Mesothelial cell of epicardium (in vitro differentiated cells): ENCODE data around the gene ATXN7L2. TPM values are rescaled to one million over a fixed set of nuclear protein-coding genes. Genes with fewer than 3 reads are reported as not detected.
A peak's percentile ranks its signal among the peaks of the same experiment; 100 is the strongest.

Experiments
- DNase-seq, 2 experiments: peaks; one replicate each; pipeline ENCODE4 v3.0.0; 2021; ENCODE audit warnings: low spot score in 2 of 2; ENCODE audit not compliant: unreplicated experiment in 2 of 2
- H3K27ac Mint-ChIP-seq: 2 replicates; pipeline ENCODE4 v1.8.0; 2021; ENCODE audit warnings: mixed read lengths
- H3K27me3 Mint-ChIP-seq: 2 replicates; pipeline ENCODE4 v1.8.0; 2021; ENCODE audit warnings: low read depth, mixed read lengths
- H3K36me3 Mint-ChIP-seq: 2 replicates; pipeline ENCODE4 v1.8.0; 2021; ENCODE audit warnings: mixed read lengths
- H3K4me1 Mint-ChIP-seq: 2 replicates; pipeline ENCODE4 v1.8.0; 2021; ENCODE audit warnings: mixed read lengths
- H3K4me3 Mint-ChIP-seq: 2 replicates; pipeline ENCODE4 v1.8.0; 2021; ENCODE audit warnings: mild to moderate bottlenecking, moderate library complexity, mixed read lengths
- H3K9me3 Mint-ChIP-seq: 2 replicates; pipeline ENCODE4 v1.8.0; 2021; ENCODE audit warnings: mixed read lengths
- total RNA-seq: library from RNA; stranded (reverse); gene quantifications from 3 replicates; pipeline ENCODE4 v1.2.1, GENCODE V29; 2021
- TF ChIP-seq, protein P1 (sequence below): fragments of 200-600 bp; sonication (generic); IDR thresholded peaks from one replicate; pipeline ENCODE4 v1.5.0; 2021; ENCODE audit warnings: antibody characterized with exemption; ENCODE audit not compliant: unreplicated experiment

Gene ATXN7L2
- total RNA-seq, 1 donor from 2014 or later = 13.8 TPM

DNA sequence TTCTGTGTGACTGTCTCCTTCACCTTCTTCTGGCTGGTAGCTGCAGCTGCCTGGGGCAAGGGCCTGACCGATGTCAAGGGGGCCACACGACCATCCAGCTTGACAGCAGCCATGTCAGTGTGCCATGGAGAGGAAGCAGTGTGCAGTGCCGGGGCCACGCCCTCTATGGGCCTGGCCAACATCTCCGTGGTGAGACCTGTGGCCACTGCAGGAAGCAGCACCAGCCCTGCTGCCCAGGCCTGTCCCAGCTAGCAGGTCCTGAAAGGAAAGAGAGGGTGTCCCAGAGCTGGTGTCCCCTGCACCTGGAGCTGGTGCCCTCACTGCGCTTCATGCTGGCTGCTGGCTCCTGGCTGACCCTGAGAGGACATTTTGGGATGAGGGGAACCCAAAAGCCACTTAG, 5.9 kb upstream of the ATXN7L2 start:
- H3K36me3 Mint-ChIP-seq = no peaks in the 10 kb centered on the region
- peaks cover 1% of the 10 kb centered on the region for H3K4me1 Mint-ChIP-seq
- no peak overlapping the region for H3K27ac Mint-ChIP-seq
- no peaks in the 10 kb centered on the region for H3K9me3 Mint-ChIP-seq
- no peak for DNase-seq
- TF ChIP-seq, protein P1, sequence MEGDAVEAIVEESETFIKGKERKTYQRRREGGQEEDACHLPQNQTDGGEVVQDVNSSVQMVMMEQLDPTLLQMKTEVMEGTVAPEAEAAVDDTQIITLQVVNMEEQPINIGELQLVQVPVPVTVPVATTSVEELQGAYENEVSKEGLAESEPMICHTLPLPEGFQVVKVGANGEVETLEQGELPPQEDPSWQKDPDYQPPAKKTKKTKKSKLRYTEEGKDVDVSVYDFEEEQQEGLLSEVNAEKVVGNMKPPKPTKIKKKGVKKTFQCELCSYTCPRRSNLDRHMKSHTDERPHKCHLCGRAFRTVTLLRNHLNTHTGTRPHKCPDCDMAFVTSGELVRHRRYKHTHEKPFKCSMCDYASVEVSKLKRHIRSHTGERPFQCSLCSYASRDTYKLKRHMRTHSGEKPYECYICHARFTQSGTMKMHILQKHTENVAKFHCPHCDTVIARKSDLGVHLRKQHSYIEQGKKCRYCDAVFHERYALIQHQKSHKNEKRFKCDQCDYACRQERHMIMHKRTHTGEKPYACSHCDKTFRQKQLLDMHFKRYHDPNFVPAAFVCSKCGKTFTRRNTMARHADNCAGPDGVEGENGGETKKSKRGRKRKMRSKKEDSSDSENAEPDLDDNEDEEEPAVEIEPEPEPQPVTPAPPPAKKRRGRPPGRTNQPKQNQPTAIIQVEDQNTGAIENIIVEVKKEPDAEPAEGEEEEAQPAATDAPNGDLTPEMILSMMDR = no peak
- peaks cover 90% of the 10 kb centered on the region for H3K27me3 Mint-ChIP-seq
- no peak overlapping the region for H3K4me3 Mint-ChIP-seq

DNA sequence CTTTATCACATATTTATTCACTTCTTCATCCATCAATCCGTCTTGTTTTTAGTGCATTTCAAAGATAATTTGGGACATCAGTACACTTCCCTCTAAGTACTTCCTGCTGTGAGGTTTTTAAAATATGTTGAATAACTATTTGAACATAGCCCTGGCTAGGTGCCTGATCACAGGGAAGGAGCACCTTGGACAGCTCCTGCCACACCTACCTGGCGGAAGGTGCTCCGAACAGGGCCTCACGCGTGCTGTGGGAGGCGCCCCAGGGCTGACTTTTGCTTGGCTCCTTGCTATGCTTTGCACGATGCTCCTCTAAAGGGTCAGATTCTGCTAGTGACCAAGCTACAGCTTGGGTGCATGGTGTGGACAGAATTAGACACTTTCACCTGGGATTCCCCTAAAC, 4.9 kb upstream of the ATXN7L2 start:
- Mint-ChIP-seq H3K27ac (no peak overlapping the region), H3K9me3 (no peaks in the 10 kb centered on the region), H3K27me3 (peaks cover 80% of the 10 kb centered on the region), H3K4me1 (peaks cover 8% of the 10 kb centered on the region), H3K36me3 (no peaks in the 10 kb centered on the region), H3K4me3 (no peak overlapping the region)
- peak in 1 of 2 experiments; percentile 60 for DNase-seq
- TF ChIP-seq, protein P1 = no peak

GRCh38 chr1:109479311-109479710, 4.4 kb upstream of the ATXN7L2 start:
- TF ChIP-seq, protein P1 = no peak
- Mint-ChIP-seq H3K27me3 (peaks cover 75% of the 10 kb centered on the region), H3K4me1 (peaks cover 11% of the 10 kb centered on the region), H3K4me3 (no peak overlapping the region), H3K27ac (no peak overlapping the region), H3K9me3 (no peaks in the 10 kb centered on the region), H3K36me3 (no peaks in the 10 kb centered on the region)
- no peak for DNase-seq

DNA sequence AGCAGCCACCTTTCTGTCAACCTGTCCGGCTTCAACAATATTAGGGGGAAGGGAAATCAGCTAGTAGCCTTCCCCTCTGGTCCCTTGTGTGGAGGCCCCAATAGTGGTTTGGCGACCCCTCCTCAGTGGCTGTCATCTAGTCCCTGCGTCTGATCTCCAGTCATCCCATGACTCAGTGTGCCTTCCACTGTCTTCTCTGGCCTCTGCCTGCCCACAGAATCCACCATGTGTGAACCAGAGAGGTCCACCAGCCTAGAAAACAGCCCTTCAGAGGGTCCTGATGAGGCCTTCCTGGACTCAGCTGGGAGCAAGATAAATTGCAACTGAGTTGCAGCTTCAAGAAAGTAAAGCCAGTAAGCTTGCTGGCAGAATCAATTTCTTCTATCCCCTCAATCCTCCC, 3.8 kb upstream of the ATXN7L2 start:
- TF ChIP-seq, protein P1 = no peak
- no peak for DNase-seq
- Mint-ChIP-seq H3K27me3 (peaks cover 69% of the 10 kb centered on the region), H3K27ac (no peak overlapping the region), H3K9me3 (no peaks in the 10 kb centered on the region), H3K36me3 (no peaks in the 10 kb centered on the region), H3K4me3 (no peak overlapping the region), H3K4me1 (peaks cover 17% of the 10 kb centered on the region)

- Mint-ChIP-seq H3K27me3 (peaks cover 52% of the 10 kb centered on the region), H3K4me1 (peaks cover 21% of the 10 kb centered on the region), H3K27ac (no peak overlapping the region), H3K4me3 (no peak overlapping the region), H3K36me3 (no peaks in the 10 kb centered on the region), H3K9me3 (no peaks in the 10 kb centered on the region)
- TF ChIP-seq, protein P1 = no peak
- no peak for DNase-seq
Measured at GRCh38 chr1:109481646-109482045, 2.1 kb upstream of the ATXN7L2 start.

- Mint-ChIP-seq H3K36me3 (no peaks in the 10 kb centered on the region), H3K27me3 (peaks cover 46% of the 10 kb centered on the region), H3K27ac (no peak overlapping the region), H3K4me3 (peak overlapping the region; percentile 87), H3K9me3 (no peaks in the 10 kb centered on the region), H3K4me1 (peaks cover 21% of the 10 kb centered on the region)
- TF ChIP-seq, protein P1 = no peak
- no peak for DNase-seq
Measured at GRCh38 chr1:109482242-109482641, 1.5 kb upstream of the ATXN7L2 start.
